Testis (tissue), 3 donors: ENCODE data around the gene FBXO24. TPM values are rescaled to one million over a fixed set of nuclear protein-coding genes. Genes with fewer than 3 reads are reported as not detected.

Source experiments
- DNase-seq: peaks from one replicate; pipeline ENCODE4 v3.0.0-alpha.2; 2019
- H3K27ac ChIP-seq, 2 donors: fragments of 200-600 bp; sonication (generic); one replicate each; pipeline ENCODE4 v1.5.1; 2019
- H3K27me3 ChIP-seq: fragments of 200-600 bp; sonication (generic); one replicate; pipeline ENCODE4 v1.5.1; 2019
- H3K36me3 ChIP-seq: fragments of 200-600 bp; sonication (generic); one replicate; pipeline ENCODE4 v1.5.1; 2017; ENCODE audit warnings: low read depth; ENCODE audit errors: missing control alignments
- H3K4me1 ChIP-seq: fragments of 200-600 bp; sonication (generic); one replicate; pipeline ENCODE4 v1.5.1; 2019
- H3K4me3 ChIP-seq, 2 donors: fragments of 200-600 bp; sonication (generic); one replicate each; pipeline ENCODE4 v1.5.1; 2017 to 2019
- H3K9me3 ChIP-seq: fragments of 200-600 bp; sonication (generic); one replicate; pipeline ENCODE4 v1.5.1; 2017
- CTCF ChIP-seq, 3 experiments: fragments of 450-650 bp in 2 of 3; fragments of 200-600 bp in 1 of 3; sonication (generic) in 1 of 3; IDR thresholded peaks; one replicate each; pipeline ENCODE4 v1.5.1; 2016 to 2019; ENCODE audit warnings: antibody characterized with exemption in 3 of 3, mild to moderate bottlenecking in 2 of 3, moderate library complexity in 1 of 3
- POLR2A ChIP-seq: fragments of 450-650 bp; IDR thresholded peaks from one replicate; pipeline ENCODE4 v1.6.1; 2017; ENCODE audit warnings: antibody characterized with exemption, mild to moderate bottlenecking, moderate library complexity
- WGBS, 2 donors: methylation state at CpG; one replicate each; pipeline ENCODE4 v1.1.5; 2018; 5-methylcytosine and 5-hydroxymethylcytosine counted together
- intact Hi-C: fragments of 100-400 bp; cut with DNase I; formaldehyde crosslinking; loops from one replicate; pipeline ENCODE4 v1.15.1; 2023; ENCODE audit warnings: low total_unique reads
- polyA plus RNA-seq: library from polyadenylated mRNA; stranded (reverse); fragments of 350-450 nt; fragmentation: Illumina TruSeq; extraction: RNeasy Lipid Tissue Mini Kit (QIAGEN cat#74804); gene quantifications from one replicate; pipeline ENCODE4 v1.2.3, GENCODE V29; 2014; ENCODE audit warnings: low read depth, low replicate concordance; ENCODE audit not compliant: insufficient read depth
- total RNA-seq, 2 donors: library from RNA; depleted of rRNA; stranded (reverse); fragments of >200 nt; gene quantifications; one replicate each; pipeline ENCODE4 v1.2.3, GENCODE V29; 2016

Gene FBXO24
- total and polyA plus RNA-seq, 3 donors from 2014 or later: 37.5 to 112 (median 74.5) TPM

- Histone ChIP-seq H3K36me3 (no peaks in the 10 kb centered on the region), H3K4me1 (peaks cover 31% of the 10 kb centered on the region), H3K27me3 (no peaks in the 10 kb centered on the region), H3K9me3 (no peaks in the 10 kb centered on the region), H3K27ac (peak overlapping the region; percentile 96 to 99), H3K4me3 (peak overlapping the region; percentile 95 to 98)
- TF ChIP-seq CTCF (IDR thresholded peaks at IDR 0.05): no peak
- TF ChIP-seq POLR2A: no peak
- intact Hi-C loops: no loop called here
- no peak for DNase-seq
- WGBS, 2 donors: 43 to 46% methylated on average over 15 of the region's 15 CpGs
These were observed 2.0 kb upstream of the FBXO24 start for GRCh38 chr7:100584054-100584682.

- WGBS, 2 donors: 4% methylated on average over 16 to 20 of the region's 20 CpGs
- Histone ChIP-seq H3K27ac (peak overlapping the region; percentile 96 to 99), H3K9me3 (no peaks in the 10 kb centered on the region), H3K36me3 (no peaks in the 10 kb centered on the region), H3K4me1 (peaks cover 31% of the 10 kb centered on the region), H3K4me3 (peak overlapping the region; percentile 95 to 98), H3K27me3 (no peaks in the 10 kb centered on the region)
- TF ChIP-seq CTCF (IDR thresholded peaks at IDR 0.05): no peak
- no peak for TF ChIP-seq POLR2A
- peak; percentile 89 for DNase-seq
- intact Hi-C loops: no loop called here
These were observed 1.2 kb upstream of the FBXO24 start for GRCh38 chr7:100584683-100585510.

GRCh38 chr7:100585511-100586265 lies 440 bp upstream of the FBXO24 start, which contains the start of gene LRCH4:
LRCH4 (minus strand) TSS chr7:100586129; CDS start chr7:100586100, 29 bp downstream.
- peak; percentile 70 for DNase-seq
- no peaks in the 10 kb centered on the region for H3K27me3 ChIP-seq
- no peaks in the 10 kb centered on the region for H3K36me3 ChIP-seq
- WGBS, 2 donors: 1% methylated on average over 16 to 52 of the region's 61 CpGs
- peak within 1 kb of the TSS; percentile 95 to 98 for H3K4me3 ChIP-seq
- no peaks in the 10 kb centered on the region for H3K9me3 ChIP-seq
- peaks cover 36% of the 10 kb centered on the region for H3K4me1 ChIP-seq
- TF ChIP-seq POLR2A (peak; percentile 95), CTCF (IDR thresholded peaks at IDR 0.05) (peak in 2 of 3 experiments; percentile 13 to 28)
- peak within 1 kb of the TSS; percentile 96 to 99 for H3K27ac ChIP-seq
- intact Hi-C loops: no loop called here

- Histone ChIP-seq H3K27me3 (no peaks in the 10 kb centered on the region), H3K4me1 (peaks cover 22% of the 10 kb centered on the region), H3K36me3 (no peaks in the 10 kb centered on the region), H3K9me3 (no peaks in the 10 kb centered on the region), H3K27ac (no peak overlapping the region), H3K4me3 (no peak overlapping the region)
- no peak for TF ChIP-seq CTCF (IDR thresholded peaks at IDR 0.05)
- no peak for TF ChIP-seq POLR2A
- intact Hi-C loops: no loop called here
- no peak for DNase-seq
- WGBS, 2 donors: 72 to 83% methylated on average over 1 of the region's 1 CpG
These were observed 2.3 kb downstream of the FBXO24 start for GRCh38 chr7:100588438-100588837.
